ENCODE data around the gene IRX3. TPM values are rescaled to one million over a fixed set of nuclear protein-coding genes. Genes with fewer than 3 reads are reported as not detected.

Gene IRX3
- total RNA-seq, result 2.1 and 4.1 TPM in 2 replicates

DNA sequence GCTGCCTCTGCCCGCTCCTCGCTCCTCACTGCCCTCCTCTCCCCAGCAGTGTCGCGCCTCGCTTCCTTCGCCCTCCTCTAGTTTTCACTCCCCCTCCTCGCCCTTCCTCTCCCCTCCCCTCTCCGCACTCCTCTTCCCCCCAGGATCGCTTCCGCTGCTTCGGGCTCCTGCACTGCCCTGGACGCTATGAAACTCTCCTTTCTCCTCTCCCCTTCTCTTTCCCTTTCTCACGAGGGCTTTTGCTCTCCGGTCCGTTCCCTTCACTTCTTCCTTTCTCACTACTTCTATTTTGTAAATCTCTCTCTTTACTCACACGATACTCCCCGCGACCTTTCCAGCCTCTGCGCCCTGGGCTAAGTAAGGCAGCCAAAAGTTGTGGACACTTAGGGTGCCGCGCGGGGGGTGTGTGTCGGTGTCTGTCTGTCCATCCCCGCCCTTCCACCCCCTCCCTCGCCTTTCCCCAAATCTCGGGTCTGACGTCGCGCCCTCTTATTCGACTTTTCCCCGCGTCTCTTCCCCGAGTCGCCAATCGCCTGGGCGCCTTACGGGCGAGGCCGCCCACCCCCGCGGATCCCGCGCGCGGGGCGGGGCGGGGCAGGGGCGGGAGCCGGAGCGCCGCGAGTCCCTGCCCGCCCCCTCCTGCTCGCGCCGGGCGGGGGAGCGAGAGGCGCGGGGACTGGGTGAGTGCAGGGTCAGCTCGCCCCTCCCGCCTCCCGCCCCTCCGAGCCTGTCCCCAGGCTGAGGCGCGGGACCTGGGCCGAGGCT, at the start of gene IRX3:
Gene IRX3 (minus strand): TSS at position 422 of the 765 bp plus-strand sequence. CDS start 737 bp downstream, outside the sequence.

